Pancreas (tissue), 10 donors: Measurements from ENCODE around the gene WASL. TPM values are rescaled to one million over a fixed set of nuclear protein-coding genes. Genes with fewer than 3 reads are reported as not detected.
A peak's percentile ranks its signal among the peaks of the same experiment; 100 is the strongest.

Source experiments
- ATAC-seq, 4 donors: fragments of 200-7000 bp; cut with Tn5 transposase; one replicate each; pipeline versions ENCODE4 v1.8.0 to v1.9.1; 2020; ENCODE audit warnings: mild to moderate bottlenecking in 4 of 4, moderate library complexity in 4 of 4
- DNase-seq, 6 donors: peaks; one replicate each; pipeline ENCODE4 v3.0.0-alpha.2; 2020
- FAIRE-seq: peaks from 2 replicates; lab custom pipeline; 2012; peaks lifted over from hg19 to GRCh38; lab: Jason Lieb, UNC
- H3K27ac ChIP-seq, 4 donors: fragments of 200-600 bp; sonication (generic); 1 replicate in 3 of 4; 2 replicates in 1 of 4; pipeline versions ENCODE4 v1.5.0 to v1.8.0; 2020
- H3K27me3 ChIP-seq, 4 donors: fragments of 200-600 bp; one replicate each; pipeline ENCODE4 v1.8.0; 2021
- H3K36me3 ChIP-seq, 3 donors: fragments of 200-600 bp; sonication (generic) in 1 of 3; one replicate each; pipeline versions ENCODE4 v1.5.0 to v1.8.0; 2020 to 2021
- H3K4me1 ChIP-seq, 3 donors: fragments of 200-600 bp; one replicate each; pipeline ENCODE4 v1.8.0; 2021
- H3K4me3 ChIP-seq, 4 donors: fragments of 200-600 bp; sonication (generic) in 2 of 4; one replicate each; pipeline versions ENCODE4 v1.5.0 to v1.8.0; 2020 to 2021
- H3K9me3 ChIP-seq, 4 donors: fragments of 200-600 bp; one replicate each; pipeline ENCODE4 v1.8.0; 2021
- WGBS, 2 donors: extraction: QIAGEN DNeasy Blood & Tissue Kit; methylation state at CpG; one replicate each; pipeline ENCODE4 v1.1.7; 2013; 5-methylcytosine and 5-hydroxymethylcytosine counted together
- intact Hi-C, 3 donors: fragments of 100-400 bp; cut with DNase I; formaldehyde crosslinking; loops; one replicate each; pipeline versions ENCODE4 v1.11.1 to v1.14.2; 2022
- polyA plus RNA-seq, 2 donors: library from polyadenylated mRNA; stranded (reverse); fragments of 200-250 nt; gene quantifications; one replicate each; pipeline ENCODE4 v1.2.3, GENCODE V29; 2013
- total RNA-seq, 6 donors: library from RNA; stranded (reverse); fragmentation: NEBNext Ultra II Directional in 4 of 6; extraction: Animal tissue kit (Norgen Biotek cat#: 25700) in 4 of 6; gene quantifications; one replicate each; pipeline versions ENCODE4 v1.2.1 to v1.2.4, GENCODE V29; 2021 to 2023
- TF ChIP-seq, protein P1 (sequence below), 4 donors: fragments of 200-600 bp; sonication (generic) in 3 of 4; IDR thresholded peaks; one replicate each; pipeline versions ENCODE4 v1.5.0 to v1.8.0; 2021; ENCODE audit warnings: antibody characterized with exemption in 4 of 4
- donor health status: healthy with polysubstance abuse.
- donor health status: DM: no; HTN: no; CAD: no; lungs with moderate emphysema.
- donor health status: DM: no; HTN: no; CAD: no.
- donor health status: control.
- donor health status: control.
- donor health status: Bipolar disorder and iron deficiency.
- donor health status: DM: yes; HTN: yes; CAD: no.
- donor health status: DM: no; HTN: no; CAD: no.
- donor health status: DM: no; HTN: no; CAD: no.
- donor health status: DM: yes; HTN: yes; CAD: no.

The WASL gene
- total and polyA plus RNA-seq, 8 donors: 8.2 to 27.3 (median 16.0) TPM

DNA sequence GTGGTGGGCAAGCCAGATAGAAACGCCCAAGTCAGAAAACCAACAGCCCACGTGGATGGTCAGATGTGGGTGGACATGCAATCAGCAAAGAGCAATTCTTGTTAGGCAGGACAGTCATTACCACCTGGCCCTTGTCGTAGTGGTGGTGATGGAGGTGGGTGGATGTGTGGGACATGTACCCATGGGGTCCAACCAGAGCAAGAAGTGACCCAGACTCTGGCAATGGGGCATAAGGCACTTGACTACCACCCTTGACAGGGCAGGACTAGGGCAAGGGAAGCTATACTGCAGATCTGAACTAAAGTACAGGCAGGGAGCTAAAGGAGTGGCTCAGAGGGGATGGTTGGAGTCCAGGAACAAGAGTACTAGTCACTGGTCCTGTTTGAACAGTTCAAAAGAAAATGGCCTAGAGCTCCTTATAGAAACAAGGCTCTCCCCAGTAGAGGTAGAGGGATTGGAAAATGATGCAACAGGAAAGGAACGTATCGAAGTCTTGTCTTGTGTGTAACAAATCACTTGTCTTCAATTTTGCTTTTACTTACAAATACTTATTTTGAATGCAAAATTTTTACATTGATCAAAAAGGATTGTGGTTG, 75.6 kb downstream of the WASL start:
- no peak overlapping the region for H3K27ac ChIP-seq
- intact Hi-C loops: loop anchor here in 1 of 3 donors (10.0 kb wide), 1 partner anchor 192 kb away; no protein-coding TSS in a partner anchor
- peaks cover 4 to 8% (median 6%) of the 10 kb centered on the region in 3 donors for H3K4me1 ChIP-seq
- WGBS, 2 donors: 91 to 93% methylated on average over 5 of the region's 5 CpGs
- H3K27me3 ChIP-seq: no peaks in the 10 kb centered on the region
- H3K4me3 ChIP-seq: no peak overlapping the region
- ATAC-seq: no peak
- no peaks in the 10 kb centered on the region for H3K9me3 ChIP-seq
- no peaks in the 10 kb centered on the region for H3K36me3 ChIP-seq
- no peak for FAIRE-seq
- TF ChIP-seq, protein P1, sequence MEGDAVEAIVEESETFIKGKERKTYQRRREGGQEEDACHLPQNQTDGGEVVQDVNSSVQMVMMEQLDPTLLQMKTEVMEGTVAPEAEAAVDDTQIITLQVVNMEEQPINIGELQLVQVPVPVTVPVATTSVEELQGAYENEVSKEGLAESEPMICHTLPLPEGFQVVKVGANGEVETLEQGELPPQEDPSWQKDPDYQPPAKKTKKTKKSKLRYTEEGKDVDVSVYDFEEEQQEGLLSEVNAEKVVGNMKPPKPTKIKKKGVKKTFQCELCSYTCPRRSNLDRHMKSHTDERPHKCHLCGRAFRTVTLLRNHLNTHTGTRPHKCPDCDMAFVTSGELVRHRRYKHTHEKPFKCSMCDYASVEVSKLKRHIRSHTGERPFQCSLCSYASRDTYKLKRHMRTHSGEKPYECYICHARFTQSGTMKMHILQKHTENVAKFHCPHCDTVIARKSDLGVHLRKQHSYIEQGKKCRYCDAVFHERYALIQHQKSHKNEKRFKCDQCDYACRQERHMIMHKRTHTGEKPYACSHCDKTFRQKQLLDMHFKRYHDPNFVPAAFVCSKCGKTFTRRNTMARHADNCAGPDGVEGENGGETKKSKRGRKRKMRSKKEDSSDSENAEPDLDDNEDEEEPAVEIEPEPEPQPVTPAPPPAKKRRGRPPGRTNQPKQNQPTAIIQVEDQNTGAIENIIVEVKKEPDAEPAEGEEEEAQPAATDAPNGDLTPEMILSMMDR (IDR thresholded peaks at IDR 0.05): no peak
- no peak for DNase-seq

DNA sequence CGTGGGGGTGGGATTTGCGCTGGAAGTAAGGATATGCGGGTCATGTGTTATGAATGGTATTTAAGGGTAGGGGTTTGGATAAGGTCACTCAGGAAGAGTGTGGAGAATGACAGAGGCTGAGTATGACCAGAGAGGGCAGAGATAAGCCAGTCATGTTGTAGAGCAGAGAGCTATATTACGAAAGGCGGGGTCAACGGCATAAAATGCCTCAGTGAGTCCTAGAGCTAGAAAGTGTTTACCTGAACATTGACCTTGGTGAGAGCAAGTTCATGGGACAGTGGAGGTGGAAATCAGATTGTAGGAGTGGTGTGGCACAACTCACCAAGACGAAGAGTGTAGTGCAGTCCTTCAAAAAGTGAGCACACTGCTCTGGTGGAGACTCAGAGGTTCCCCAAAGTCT, 79.3 kb downstream of the WASL start:
- Histone ChIP-seq H3K27ac (no peak overlapping the region), H3K27me3 (no peaks in the 10 kb centered on the region), H3K9me3 (no peaks in the 10 kb centered on the region), H3K36me3 (no peaks in the 10 kb centered on the region), H3K4me3 (no peak overlapping the region), H3K4me1 (peaks cover 0 to 4% (median 3%) of the 10 kb centered on the region in 3 donors)
- 89 to 90% methylated on average over 7 of the region's 7 CpGs for WGBS, 2 donors
- intact Hi-C loops: no loop called here
- TF ChIP-seq, protein P1 (IDR thresholded peaks at IDR 0.05): no peak
- no peak for DNase-seq
- no peak for FAIRE-seq
- ATAC-seq: no peak

DNA sequence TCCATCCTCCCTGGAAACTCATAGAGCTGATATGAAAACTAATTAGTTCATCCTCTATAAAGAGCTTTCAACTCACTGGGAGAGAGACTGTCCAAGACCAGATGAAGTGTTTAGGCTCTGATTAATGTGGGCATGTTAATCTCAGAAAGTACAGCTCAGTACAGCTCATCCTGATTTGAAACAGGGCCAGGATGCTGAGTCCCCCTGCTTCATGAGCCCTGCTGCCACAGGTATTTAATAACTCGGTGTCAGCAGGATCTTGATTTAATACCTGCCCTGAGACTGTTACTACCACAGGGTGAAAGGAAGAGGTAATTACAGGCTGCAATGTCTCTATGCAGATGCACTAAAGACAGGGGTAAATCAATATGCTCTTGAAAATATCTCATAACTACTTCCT, 82.3 kb downstream of the WASL start:
- no peak for FAIRE-seq

DNA sequence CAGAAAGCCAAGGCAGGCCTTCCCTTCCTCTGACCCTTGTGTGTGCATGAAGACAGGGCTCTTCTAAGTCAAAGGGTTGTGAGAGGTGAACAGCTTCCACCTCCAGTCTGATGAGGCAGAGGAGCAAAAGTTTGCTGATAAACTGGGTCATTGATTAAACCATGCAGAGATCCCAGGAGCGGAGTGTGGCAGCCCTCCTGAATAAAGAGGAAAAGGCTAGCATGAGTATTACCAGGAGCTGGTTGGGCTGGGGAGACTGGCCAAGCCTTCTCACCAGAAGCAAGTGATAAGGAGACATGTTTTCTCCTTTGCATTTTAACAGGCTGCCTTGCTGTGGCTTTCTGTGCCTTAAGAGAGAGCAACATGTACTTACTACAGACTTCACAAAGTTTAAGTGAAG, 82.9 kb downstream of the WASL start:
- H3K4me3 ChIP-seq: no peak overlapping the region
- 17 to 33% methylated on average over 1 of the region's 1 CpG for WGBS, 2 donors
- H3K27me3 ChIP-seq: no peaks in the 10 kb centered on the region
- no peak overlapping the region for H3K27ac ChIP-seq
- FAIRE-seq (no peak), DNase-seq (peak in 1 of 6 donors; percentile 3), ATAC-seq (peak in 3 of 4 donors; percentile 64 to 82 (median 66))
- H3K4me1 ChIP-seq: peaks cover 0 to 4% (median 3%) of the 10 kb centered on the region in 3 donors
- TF ChIP-seq, protein P1 (IDR thresholded peaks at IDR 0.05): no peak
- H3K9me3 ChIP-seq: no peaks in the 10 kb centered on the region
- intact Hi-C loops: no loop called here
- no peaks in the 10 kb centered on the region for H3K36me3 ChIP-seq

More for the DNA sequence above, 82.3 kb downstream of the WASL start:
- DNase-seq (no peak), ATAC-seq (peak in 2 of 4 donors; percentile 42 to 43)
- Histone ChIP-seq H3K36me3 (no peaks in the 10 kb centered on the region), H3K4me1 (peaks cover 0 to 4% (median 3%) of the 10 kb centered on the region in 3 donors), H3K27ac (no peak overlapping the region), H3K9me3 (no peaks in the 10 kb centered on the region), H3K27me3 (no peaks in the 10 kb centered on the region), H3K4me3 (no peak overlapping the region)
- intact Hi-C loops: no loop called here
- 37 to 40% methylated on average over 1 of the region's 1 CpG for WGBS, 2 donors
- TF ChIP-seq, protein P1 (IDR thresholded peaks at IDR 0.05): no peak

DNA sequence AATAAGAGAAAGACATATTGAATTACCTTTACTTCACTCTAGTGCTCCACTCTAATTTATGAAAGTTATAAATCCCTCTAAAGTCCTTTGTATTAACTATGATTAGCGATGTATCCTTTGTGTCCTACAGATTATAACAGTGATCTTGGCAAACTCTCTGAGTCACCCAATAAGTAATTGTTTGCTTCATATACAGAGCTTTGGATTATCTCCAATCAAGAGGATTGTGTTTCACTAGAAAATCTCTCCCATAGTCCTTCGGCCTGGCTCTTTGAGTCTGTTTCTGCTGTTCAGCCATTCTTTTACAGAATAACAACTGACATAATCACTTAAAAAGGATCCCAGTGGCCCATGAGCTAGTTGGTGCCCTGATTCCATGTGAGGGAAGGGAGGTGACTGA, 83.6 kb downstream of the WASL start:
- Histone ChIP-seq H3K9me3 (no peaks in the 10 kb centered on the region), H3K4me3 (no peak overlapping the region), H3K4me1 (peaks cover 0 to 4% (median 3%) of the 10 kb centered on the region in 3 donors), H3K36me3 (no peaks in the 10 kb centered on the region), H3K27me3 (no peaks in the 10 kb centered on the region), H3K27ac (no peak overlapping the region)
- 43 to 55% methylated on average over 2 of the region's 2 CpGs for WGBS, 2 donors
- no peak for FAIRE-seq
- TF ChIP-seq, protein P1 (IDR thresholded peaks at IDR 0.05): no peak
- no peak for DNase-seq
- no peak for ATAC-seq
- intact Hi-C loops: no loop called here
